GM19452 (cell line): ENCODE data around the gene RERE.

Experiments used
- ATAC-seq: cut with Tn5 transposase; IDR thresholded peaks from one replicate; pipeline ENCODE4 v1.9.1; 2021; ENCODE audit not compliant: unreplicated experiment

Gene RERE

DNA sequence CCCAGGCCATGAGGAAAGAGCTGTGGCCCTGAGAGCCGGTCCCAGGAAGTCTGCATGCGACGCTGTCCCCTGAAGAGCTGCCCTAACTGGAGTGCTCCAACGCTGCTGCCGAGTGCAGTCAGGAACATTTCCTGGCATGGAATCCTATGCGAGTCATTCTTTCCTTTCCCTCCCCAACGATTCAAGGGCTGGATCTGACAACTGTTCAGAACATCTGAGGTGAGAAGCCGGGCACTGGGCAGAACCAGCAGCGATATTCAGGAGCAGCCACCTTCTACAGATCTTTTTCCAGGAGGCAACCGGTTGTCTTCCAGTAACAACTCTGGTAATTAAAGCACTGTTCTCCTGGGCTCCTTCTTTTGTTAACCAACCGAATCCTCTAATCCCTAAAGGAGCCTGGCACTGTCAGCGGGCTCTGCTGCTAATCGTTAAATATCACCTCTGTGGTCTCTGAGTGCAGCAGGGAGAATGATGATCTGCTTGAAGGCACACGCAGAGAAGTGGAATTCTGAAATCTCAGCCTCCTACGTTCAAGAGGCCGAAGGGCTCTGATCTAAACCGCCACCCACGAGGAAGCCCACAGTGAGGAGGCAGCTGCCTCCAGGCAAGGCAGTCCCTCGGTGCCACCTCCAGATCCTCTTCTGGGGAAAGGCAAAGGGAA, 443.7 kb downstream of the RERE start:
- no peak for ATAC-seq

DNA sequence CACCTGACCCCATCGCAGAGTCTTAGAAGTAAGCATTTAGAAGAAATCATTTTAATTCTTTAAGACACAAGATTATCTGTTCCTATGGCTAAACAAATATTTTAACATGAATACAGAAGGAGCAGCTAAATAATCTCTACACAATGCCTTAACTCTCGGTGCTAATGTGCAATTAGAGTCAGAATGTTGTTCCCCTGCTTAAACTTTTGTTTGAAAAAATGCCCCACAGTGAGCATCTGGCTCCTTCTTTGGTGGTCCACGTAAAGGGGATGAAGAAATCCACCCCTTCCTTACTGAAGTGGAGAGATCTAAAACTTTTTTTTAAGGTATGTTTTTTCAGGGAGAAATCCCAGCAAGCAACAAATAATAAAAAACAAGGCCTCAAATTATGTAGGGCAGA, 444.3 kb downstream of the RERE start:
- ATAC-seq, result no peak

- ATAC-seq, result no peak
These were observed 446.0 kb downstream of the RERE start for GRCh38 chr1:8371372-8371991.

DNA sequence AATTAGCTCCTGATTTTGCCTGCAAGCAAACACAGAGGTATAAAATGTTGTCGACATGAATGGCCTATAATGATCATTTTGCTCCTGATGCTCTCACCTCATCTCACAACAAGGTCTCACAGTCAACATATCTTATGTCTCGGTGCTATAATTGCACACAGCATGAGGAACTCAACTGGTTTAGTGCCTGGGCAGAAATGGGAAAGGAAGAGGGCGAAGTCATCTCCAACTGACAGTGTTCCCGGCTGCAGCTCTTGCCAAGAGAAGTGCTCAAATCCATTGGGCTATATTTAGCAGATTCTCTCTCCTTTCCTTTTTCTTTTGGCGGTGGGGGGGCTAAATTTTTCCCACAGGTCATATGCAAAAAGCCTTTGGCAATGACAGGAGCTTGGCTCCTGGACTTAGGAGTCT, 446.5 kb downstream of the RERE start:
- no peak for ATAC-seq

DNA sequence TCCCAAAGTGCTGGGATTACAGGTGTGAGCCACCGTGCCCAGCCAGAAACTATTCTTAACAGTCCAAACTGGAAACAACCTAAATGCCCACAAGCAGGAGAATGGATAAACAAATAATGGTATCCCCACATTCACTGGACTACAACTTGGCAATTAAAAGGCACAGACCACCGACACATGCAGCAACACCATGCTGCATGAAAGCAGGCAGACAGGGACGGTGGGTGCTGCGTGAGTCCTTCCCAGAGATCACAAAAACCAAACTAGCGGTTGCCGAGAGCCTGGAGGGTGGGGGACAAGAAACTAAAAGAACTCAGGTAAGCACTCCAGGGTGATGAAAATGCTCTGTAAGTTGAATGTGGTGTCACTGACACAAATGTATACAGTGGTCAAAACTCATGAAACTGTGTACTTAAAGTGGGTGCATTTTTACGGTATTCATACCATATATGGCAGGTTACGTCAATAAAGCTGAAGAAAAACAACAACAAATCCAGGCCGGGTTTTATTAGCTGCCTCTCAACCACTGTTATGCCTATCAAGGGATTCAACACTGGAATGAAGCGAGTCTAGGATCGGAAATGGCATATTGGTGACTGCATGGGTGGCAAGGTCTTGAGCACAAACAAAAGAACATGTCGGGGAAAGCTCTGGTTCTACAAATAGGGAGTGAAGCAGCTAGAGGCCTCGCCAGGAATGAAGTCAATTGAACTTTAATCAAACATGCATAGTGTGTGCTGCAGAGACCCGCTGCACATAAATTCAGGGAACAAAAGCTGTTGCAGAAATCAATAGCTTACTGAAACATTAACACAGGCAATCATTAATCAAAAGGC, 447.2 kb downstream of the RERE start:
- ATAC-seq, result no peak

DNA sequence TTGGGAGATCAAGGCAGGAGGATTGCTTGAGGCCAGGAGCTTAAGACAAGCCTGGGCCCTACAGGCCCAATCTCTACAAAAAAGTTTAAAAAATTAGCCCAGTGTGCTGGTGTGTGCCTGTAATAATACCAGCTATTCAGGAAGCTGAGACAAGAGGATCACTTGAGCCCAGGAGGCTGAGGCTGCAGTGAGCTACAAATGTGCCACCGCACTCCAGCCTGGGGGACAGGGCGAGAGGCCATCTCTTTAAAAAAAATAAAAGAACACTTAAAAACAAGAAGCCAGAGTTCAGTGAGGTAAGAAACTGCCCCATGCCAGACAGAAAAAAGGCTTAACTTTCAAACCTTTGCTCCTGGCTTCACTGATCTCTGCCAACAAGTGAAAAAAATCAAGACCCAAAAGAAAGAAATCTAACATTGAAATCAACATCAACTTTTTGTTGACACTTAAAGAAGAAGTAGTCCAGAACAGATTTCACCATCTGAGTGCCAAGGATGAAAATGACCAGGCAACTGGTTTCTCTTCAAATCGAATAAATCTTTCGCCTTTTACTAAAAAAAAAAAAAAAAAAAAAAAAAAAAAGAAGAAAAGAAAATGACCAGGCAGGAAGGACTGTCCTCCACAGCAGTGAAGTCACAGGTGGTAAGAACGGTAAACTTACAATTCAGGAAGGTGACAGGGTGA, 448.3 kb downstream of the RERE start:
- no peak for ATAC-seq

GRCh38 chr1:8367571-8368194, 449.8 kb downstream of the RERE start:
- no peak for ATAC-seq

GRCh38 chr1:8365661-8366362, 451.6 kb downstream of the RERE start:
- ATAC-seq, result no peak

- ATAC-seq, result no peak
These were observed 452.7 kb downstream of the RERE start for GRCh38 chr1:8364528-8365442.

DNA sequence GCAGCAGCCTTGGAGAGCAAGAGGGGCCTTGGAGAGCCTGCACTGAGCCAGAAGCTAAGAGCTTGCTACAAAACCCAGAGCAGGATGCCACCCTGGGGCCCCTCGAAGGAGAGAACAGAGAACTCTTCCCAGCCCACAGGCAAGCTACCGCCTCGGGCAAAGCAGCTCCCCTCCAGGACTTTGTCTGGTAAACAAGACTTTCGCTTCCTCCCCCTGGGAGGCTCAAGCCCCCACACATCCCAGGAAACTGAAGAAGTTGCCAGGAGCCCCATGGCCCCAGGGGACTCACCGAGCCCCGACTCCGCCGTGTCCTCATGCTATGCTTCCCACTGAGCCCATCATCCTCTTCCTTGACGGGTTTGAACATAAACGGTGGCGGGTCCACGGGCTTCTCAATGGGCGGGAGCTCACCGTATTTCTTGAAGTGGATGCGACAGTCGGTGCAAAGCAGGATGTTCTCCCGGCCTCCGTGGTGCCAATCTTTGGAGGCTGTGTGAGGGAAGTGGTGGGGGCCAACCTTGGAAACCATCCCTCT, 453.6 kb downstream of the RERE start:
- ATAC-seq, result no peak

DNA sequence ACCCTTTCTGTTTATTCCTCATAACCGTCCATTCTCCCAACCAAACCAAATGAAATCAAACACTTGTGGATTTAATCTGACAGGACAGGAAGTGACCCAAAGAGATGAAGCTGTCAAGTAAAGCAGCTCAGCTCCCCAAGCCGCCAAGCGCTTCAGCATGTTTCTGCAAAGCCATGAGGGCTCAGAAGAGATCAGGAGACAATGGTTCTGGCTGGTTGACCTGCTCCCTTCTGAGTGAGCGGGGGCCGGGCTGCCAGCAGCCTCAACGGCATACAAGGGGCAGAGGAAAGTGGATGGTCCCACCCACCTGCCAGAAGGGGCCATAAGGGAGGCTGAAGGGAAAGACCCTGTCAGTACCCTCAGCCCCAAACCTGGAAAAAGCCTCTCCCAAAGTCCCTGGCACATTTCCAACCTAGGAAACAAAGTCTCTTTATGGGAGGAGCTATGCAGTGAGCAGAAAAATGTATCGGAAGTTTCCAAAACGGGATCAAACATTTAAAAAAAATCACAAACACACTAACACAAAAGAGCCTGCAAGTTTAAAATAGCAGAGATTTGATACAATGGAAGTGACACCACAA, 454.2 kb downstream of the RERE start:
- ATAC-seq, result no peak

DNA sequence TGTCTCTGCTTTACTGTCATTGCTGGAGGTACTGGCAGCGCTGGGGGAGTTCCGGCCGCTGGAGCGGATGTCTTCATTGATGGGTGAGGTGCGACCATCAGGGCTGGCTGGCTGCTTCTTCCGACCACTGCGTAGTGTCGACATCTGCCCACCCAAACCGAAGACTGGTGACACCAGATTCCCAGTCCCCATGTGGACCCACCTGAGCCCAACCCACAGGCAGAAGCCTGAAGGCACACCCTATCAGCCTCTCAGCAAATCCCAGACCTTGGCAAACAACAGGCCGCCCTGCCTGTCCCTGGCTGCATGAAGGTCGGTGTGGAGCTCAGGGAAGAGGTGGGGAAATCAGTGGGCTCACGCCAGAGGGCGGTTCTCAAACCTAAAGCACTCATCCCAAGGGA, 454.7 kb downstream of the RERE start:
- ATAC-seq, result no peak

DNA sequence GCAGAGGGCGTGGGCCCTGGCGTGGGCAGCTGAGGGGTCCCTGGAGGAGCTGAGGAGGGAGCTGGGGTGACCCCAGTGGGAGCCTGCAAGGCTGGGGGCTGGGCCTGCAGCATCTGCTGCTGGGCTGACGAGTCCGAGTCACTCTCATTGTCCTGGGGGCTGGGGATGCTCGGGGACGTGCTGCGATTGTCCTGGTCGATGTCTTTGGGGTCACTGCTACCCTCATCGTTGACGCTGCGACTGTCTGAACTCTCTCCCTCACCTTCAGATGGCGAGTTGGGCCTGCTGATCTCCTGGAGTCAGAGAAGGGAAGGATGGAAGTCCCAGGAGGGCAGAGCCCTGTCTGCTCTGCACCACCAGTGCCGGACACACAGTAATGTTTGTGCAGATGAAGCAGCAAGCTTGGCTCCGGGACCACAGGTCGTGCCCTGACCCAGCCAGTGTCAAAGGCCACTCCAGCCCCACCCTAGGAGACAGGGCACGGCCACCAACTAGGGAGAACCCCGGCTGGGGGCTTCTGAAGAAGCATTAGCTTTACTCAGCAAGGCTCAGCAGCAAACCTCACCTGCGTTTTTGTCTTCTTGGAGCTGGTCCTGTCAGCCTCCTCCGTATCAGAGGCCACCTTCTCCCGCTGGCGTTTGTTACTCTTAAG, 456.1 kb downstream of the RERE start:
- no peak for ATAC-seq

DNA sequence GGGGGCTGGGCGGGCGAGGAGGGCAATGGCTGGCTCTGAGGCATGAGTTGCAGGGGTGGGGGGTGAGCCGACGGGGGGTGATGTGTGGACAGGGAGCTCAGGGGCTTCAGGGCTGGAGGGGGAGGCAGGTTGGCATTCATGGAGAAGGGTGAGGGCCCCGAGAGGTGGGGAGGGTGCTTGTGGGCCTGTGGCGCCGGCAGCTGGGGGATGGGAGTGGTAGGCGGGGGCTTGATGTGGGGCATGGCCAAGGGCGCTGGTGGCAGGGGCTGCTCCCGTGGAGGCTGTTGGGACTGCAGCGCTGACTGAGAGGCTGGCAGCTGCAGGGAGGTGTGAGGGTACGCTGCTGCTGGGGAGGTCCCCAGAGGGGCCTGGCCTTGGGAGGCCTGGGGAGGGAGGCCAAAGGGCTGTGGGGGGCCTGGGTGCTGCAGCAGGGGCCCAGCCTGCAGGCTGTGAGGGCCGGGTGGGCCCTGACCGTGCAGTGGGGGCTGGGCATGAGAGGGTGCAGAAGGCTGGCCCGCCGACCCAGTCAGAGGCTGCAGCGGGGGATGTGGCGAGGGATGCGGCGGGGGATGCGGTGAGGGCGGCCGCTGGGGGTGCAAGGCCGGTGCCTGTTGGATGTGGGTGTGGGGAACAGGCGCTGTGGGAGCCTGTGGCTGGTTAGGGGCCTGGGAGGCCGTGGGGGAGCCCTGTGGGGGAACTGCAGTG, 456.8 kb downstream of the RERE start:
- ATAC-seq, result no peak

DNA sequence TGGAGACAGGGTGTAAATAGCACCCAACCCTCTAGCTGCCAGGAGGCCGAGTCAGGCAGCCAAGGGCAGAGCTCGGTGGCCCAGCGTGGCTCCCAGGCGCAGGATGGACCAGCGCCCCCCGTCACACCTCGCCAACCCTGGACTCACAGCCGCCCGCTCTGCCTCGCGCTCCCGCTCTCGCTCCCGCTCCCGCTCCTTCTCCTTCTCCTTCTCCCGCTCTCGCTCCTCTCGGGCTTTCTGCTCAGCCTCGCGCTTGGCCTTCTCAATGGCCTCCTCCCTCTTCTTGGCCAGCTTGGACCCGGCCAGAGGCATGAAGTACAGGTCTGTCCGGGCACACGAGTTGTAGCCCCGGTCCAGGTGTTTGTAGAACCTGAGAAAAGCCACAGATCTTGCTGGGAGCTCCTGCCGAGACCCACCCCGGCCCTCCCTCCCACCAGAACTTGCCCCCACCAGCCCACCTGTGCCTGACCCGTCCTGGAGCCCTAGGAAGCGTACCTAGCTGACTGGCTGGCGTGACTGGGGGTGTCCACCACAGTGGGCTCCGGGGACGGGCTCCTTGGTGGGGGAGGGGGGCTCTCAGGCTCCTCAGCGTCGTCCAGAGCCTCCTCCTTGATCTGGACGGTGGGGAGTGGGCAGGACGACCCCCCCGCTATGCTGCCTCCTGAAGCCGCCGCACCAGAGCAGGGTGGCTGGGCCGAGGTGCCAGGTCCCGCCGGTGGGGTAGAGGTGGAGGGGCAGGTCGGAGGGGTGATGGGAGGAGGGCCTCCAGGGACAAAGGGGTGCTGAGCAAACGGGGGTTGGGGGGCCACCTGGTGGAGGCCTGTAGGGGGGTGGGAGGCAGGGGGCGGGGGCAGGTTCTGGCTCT, 457.6 kb downstream of the RERE start:
- ATAC-seq, result no peak

DNA sequence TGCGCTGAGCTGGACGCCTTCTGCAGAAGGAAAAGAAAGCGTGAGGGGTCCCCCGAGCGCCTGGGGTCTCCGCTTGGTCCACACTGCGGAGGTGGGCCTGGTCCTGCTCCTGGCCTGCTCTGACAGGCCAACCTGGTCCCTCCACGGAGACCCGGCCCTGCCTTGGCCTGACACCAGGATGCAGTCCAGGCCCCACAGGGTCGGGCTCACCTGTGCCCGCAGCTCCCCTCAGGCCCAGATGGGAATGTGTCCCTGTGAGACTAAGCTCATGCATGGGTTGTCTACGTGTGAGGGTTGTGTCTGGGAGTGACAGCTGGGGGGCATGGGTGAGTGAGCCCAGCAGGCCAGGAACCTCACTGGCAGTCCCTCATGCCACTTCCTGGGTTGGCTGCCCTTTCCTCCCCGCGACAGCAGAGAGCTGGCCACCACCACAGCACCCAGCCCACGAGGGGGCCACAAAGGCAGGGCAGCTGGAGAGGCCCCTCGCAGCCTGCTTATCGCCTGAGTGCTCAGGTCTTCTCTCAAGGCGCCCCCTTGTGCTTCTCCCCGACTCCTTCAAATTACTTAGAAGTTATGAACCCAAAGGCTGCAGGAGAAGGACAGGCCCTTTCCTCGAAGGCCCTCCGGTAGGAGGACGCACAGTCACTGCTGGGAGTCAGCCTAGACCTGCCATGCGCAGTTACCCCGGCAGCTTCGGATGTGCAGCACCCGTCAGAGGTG, 458.4 kb downstream of the RERE start:
- ATAC-seq, result no peak
